Measurements from ENCODE around the gene PGAP3. TPM values are rescaled to one million over a fixed set of nuclear protein-coding genes. Genes with fewer than 3 reads are reported as not detected.

Gene PGAP3
- total and polyA plus RNA-seq, 4 donors = 15.9 to 39.7 (median 26.4) TPM

DNA sequence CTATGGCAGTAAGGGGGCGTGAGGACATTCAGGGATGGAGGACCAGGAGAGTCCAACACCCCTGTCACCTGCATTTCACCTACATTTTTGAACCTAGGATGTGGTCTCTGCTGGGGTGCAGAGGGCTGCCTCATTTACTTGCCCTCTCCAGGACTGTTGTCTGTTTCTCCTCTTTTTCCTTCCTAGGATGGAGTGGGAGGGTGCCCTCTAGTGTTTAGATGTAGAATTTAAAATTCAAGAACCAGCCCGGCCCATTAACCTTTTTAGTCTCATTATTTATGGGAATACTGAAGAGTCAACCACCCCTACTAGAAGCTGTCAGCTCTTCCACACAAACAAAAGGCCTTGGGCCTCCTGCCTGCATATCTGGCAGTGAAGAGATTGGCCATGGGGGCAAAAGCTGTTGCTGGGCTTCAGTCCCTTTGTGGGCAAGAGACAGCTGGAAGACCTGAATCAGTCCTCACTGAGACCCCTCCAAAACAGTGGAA lies 53.4 kb downstream of the PGAP3 start:
- DNase-seq (peak in 1 of 3 donors; percentile 51), ATAC-seq (ENCODE audit: insufficient read depth, low FRiP score) (no peak)
- Histone ChIP-seq H3K27me3 (ENCODE audit: control insufficient read depth in 3 of 3, insufficient read depth in 3 of 3, low read length in 2 of 3) (no peaks in the 10 kb centered on the region), H3K4me1 (ENCODE audit: control insufficient read depth in 5 of 5, insufficient read depth in 5 of 5, low read length in 5 of 5) (peaks cover 9 to 26% (median 17%) of the 10 kb centered on the region in 5 donors), H3K4me3 (no peak overlapping the region), H3K9me3 (ENCODE audit: control insufficient read depth in 4 of 4, insufficient read depth in 3 of 4, low read length in 3 of 4) (no peaks in the 10 kb centered on the region), H3K9ac (ENCODE audit: insufficient read depth in 1 of 2, low read length in 2 of 2) (no peak overlapping the region), H3K36me3 (ENCODE audit: control insufficient read depth in 4 of 4, insufficient read depth in 4 of 4, low read length in 4 of 4) (peaks cover 0 to 11% (median 1%) of the 10 kb centered on the region in 4 donors), H3K27ac (ENCODE audit: low read depth in 1 of 2, low read length in 1 of 2) (no peak overlapping the region)
- TF ChIP-seq, protein P1, sequence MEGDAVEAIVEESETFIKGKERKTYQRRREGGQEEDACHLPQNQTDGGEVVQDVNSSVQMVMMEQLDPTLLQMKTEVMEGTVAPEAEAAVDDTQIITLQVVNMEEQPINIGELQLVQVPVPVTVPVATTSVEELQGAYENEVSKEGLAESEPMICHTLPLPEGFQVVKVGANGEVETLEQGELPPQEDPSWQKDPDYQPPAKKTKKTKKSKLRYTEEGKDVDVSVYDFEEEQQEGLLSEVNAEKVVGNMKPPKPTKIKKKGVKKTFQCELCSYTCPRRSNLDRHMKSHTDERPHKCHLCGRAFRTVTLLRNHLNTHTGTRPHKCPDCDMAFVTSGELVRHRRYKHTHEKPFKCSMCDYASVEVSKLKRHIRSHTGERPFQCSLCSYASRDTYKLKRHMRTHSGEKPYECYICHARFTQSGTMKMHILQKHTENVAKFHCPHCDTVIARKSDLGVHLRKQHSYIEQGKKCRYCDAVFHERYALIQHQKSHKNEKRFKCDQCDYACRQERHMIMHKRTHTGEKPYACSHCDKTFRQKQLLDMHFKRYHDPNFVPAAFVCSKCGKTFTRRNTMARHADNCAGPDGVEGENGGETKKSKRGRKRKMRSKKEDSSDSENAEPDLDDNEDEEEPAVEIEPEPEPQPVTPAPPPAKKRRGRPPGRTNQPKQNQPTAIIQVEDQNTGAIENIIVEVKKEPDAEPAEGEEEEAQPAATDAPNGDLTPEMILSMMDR (IDR thresholded peaks at IDR 0.05; ENCODE audit: control extremely low read depth, extremely low read depth) = peak; percentile 56
- WGBS, 2 donors = 50 to 56% methylated on average over 2 of the region's 2 CpGs

DNA sequence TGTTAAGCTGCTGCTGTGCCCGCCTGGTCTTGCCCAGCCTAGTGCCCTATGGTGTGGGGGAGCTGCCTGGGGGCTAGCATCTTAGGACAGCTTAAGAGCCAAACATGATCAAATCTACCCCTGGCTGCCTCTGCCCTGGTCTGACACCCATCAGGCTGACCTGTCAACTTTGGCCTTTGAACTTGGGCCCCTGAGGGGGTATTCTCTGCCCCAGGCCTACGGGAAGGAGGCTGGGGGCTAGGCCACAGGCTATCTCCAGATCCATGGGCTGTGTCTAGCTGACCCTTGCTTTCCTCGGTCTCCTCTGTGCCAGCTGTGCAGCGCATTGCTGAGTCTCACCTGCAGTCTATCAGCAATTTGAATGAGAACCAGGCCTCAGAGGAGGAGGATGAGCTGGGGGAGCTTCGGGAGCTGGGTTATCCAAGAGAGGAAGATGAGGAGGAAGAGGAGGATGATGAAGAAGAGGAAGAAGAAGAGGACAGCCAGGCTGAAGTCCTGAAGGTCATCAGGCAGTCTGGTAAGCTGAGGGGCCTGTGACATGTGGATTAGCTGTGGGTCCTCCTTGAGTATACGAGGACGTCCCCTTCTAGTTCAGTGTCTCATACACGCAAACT lies 54.2 kb downstream of the PGAP3 start:
- Histone ChIP-seq H3K27me3 (ENCODE audit: control insufficient read depth in 3 of 3, insufficient read depth in 3 of 3, low read length in 2 of 3) (no peaks in the 10 kb centered on the region), H3K9me3 (ENCODE audit: control insufficient read depth in 4 of 4, insufficient read depth in 3 of 4, low read length in 3 of 4) (no peaks in the 10 kb centered on the region), H3K4me3 (no peak overlapping the region), H3K36me3 (ENCODE audit: control insufficient read depth in 4 of 4, insufficient read depth in 4 of 4, low read length in 4 of 4) (peaks cover 0 to 11% (median 1%) of the 10 kb centered on the region in 4 donors), H3K4me1 (ENCODE audit: control insufficient read depth in 5 of 5, insufficient read depth in 5 of 5, low read length in 5 of 5) (peaks cover 10 to 26% (median 16%) of the 10 kb centered on the region in 5 donors), H3K9ac (ENCODE audit: insufficient read depth in 1 of 2, low read length in 2 of 2) (no peak overlapping the region), H3K27ac (ENCODE audit: low read depth in 1 of 2, low read length in 1 of 2) (no peak overlapping the region)
- TF ChIP-seq, protein P1 (IDR thresholded peaks at IDR 0.05; ENCODE audit: control extremely low read depth, extremely low read depth) = no peak
- ATAC-seq (ENCODE audit: insufficient read depth, low FRiP score) (no peak), DNase-seq (no peak)
- WGBS, 2 donors = 79 to 84% methylated on average over 8 of the region's 8 CpGs

DNA sequence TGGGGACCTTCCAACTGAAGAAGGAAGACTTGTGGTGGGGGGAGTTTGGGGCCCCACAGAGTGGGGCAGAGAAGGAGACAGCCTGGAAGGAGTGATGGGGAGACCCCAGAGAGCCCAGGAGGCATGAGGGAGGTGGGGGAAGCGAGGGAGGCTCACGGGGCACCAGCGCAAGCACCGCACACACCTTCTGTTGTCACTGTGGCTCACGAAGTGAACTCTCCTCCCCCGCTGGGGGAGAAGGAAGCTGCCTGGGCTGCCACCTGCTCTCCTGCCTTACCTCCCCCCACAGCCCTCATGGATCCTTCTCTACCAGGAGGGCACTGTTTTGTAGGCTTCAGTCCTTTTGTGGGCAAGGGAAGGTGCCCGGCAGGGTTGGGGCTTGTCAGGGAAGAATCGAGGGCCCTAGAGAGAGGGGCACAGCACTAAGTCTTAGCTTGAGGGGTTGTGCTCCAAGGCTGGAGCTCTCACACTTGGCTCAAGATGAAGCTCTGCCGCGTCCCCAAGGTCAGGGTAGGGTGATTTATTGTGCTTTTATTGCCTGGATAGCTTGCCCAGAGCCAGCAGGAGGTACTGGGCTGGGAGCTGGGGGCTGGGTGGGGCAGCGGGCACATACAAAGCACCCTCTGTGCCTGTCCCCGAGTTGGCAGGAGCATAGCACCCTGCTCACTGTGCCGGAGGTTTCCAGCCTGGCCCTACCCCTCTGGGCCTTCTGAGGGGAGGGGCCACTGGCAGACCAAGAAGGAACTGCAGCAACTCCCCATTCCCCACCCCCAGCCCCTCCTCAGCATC lies 55.5 kb downstream of the PGAP3 start:
- H3K9ac ChIP-seq (ENCODE audit: insufficient read depth in 1 of 2, low read length in 2 of 2) = no peak overlapping the region
- peaks cover 2 to 28% (median 9%) of the 10 kb centered on the region in 5 donors for H3K4me1 ChIP-seq (ENCODE audit: control insufficient read depth in 5 of 5, insufficient read depth in 5 of 5, low read length in 5 of 5)
- no peak overlapping the region for H3K4me3 ChIP-seq
- H3K27me3 ChIP-seq (ENCODE audit: control insufficient read depth in 3 of 3, insufficient read depth in 3 of 3, low read length in 2 of 3) = no peaks in the 10 kb centered on the region
- H3K36me3 ChIP-seq (ENCODE audit: control insufficient read depth in 4 of 4, insufficient read depth in 4 of 4, low read length in 4 of 4) = peaks cover 0 to 3% (median 1%) of the 10 kb centered on the region in 4 donors
- H3K9me3 ChIP-seq (ENCODE audit: control insufficient read depth in 4 of 4, insufficient read depth in 3 of 4, low read length in 3 of 4) = no peaks in the 10 kb centered on the region
- H3K27ac ChIP-seq (ENCODE audit: low read depth in 1 of 2, low read length in 1 of 2) = peak overlapping the region in 1 of 2 donors; percentile 67
- ATAC-seq (ENCODE audit: insufficient read depth, low FRiP score) (no peak), DNase-seq (no peak)
- 49 to 55% methylated on average over 13 of the region's 13 CpGs for WGBS, 2 donors
- TF ChIP-seq, protein P1 (IDR thresholded peaks at IDR 0.05; ENCODE audit: control extremely low read depth, extremely low read depth) = no peak
